SK-N-SH treated with all-trans-retinoic acid at 6 μM for 48 hours (cell line): ENCODE measurements around the gene PLPPR4.

Experiments used
- ATAC-seq: fragments of 200-7000 bp; cut with Tn5 transposase; 3 replicates; pipeline ENCODE4 v1.9.1; 2020; ENCODE audit warnings: mild to moderate bottlenecking, moderate library complexity
- ARNTL ChIP-seq: fragments of 450-650 bp; formaldehyde crosslinking; IDR thresholded peaks from 2 replicates; pipeline ENCODE4 v1.5.0; 2020; ENCODE audit warnings: low read depth, mild to moderate bottlenecking, moderate library complexity, borderline replicate concordance
- BACH2 ChIP-seq: fragments of 250-450 bp; sonication (Bioruptor Pico); IDR thresholded peaks from 2 replicates; pipeline ENCODE4 v1.9.0; 2021; ENCODE audit warnings: mild to moderate bottlenecking, borderline replicate concordance
- CREB5 ChIP-seq: fragments of 250-450 bp; sonication (Bioruptor Pico); IDR thresholded peaks from 2 replicates; pipeline ENCODE4 v1.5.1; 2020; ENCODE audit warnings: low read depth, mild to moderate bottlenecking, moderate library complexity
- CSDC2 ChIP-seq: fragments of 250-450 bp; sonication (Bioruptor Pico); IDR thresholded peaks from 2 replicates; pipeline ENCODE4 v1.5.0; 2020; ENCODE audit warnings: mild to moderate bottlenecking, moderate library complexity
- CSRNP3 ChIP-seq: fragments of 250-450 bp; sonication (Bioruptor Pico); IDR thresholded peaks from 2 replicates; pipeline ENCODE4 v1.5.1; 2021; ENCODE audit warnings: mild to moderate bottlenecking, moderate library complexity
- ESRRG ChIP-seq: fragments of 250-450 bp; sonication (Bioruptor Pico); IDR thresholded peaks from 2 replicates; pipeline ENCODE4 v1.6.1; 2021; ENCODE audit warnings: mild to moderate bottlenecking
- GLIS3 ChIP-seq: fragments of 250-450 bp; sonication (Bioruptor Pico); IDR thresholded peaks from 2 replicates; pipeline ENCODE4 v1.5.0; 2020; ENCODE audit warnings: mild to moderate bottlenecking, moderate library complexity
- ISL1 ChIP-seq: fragments of 250-450 bp; sonication (Bioruptor Pico); IDR thresholded peaks from 2 replicates; pipeline ENCODE4 v2.1.2; 2022; ENCODE audit warnings: mild to moderate bottlenecking, moderate library complexity
- OSR1 ChIP-seq: fragments of 250-450 bp; sonication (Bioruptor Pico); IDR thresholded peaks from 2 replicates; pipeline ENCODE4 v1.8.0; 2022; ENCODE audit warnings: moderate library complexity, mild to moderate bottlenecking, inconsistent platforms
- PATZ1 ChIP-seq: fragments of 250-450 bp; sonication (Bioruptor Pico); IDR thresholded peaks from 2 replicates; pipeline ENCODE4 v1.8.0; 2020; ENCODE audit warnings: mild to moderate bottlenecking, moderate library complexity, borderline replicate concordance
- POU6F1 ChIP-seq: fragments of 250-450 bp; sonication (Bioruptor Pico); IDR thresholded peaks from 2 replicates; pipeline ENCODE4 v1.8.0; 2021; ENCODE audit warnings: low read depth, mild to moderate bottlenecking, moderate library complexity, borderline replicate concordance
- PPARA ChIP-seq: fragments of 250-450 bp; sonication (Bioruptor Pico); IDR thresholded peaks from 2 replicates; pipeline ENCODE4 v1.5.0; 2020; ENCODE audit warnings: mild to moderate bottlenecking, borderline replicate concordance
- RARB ChIP-seq: fragments of 250-450 bp; sonication (Bioruptor Pico); IDR thresholded peaks from 2 replicates; pipeline ENCODE4 v1.8.0; 2021; ENCODE audit warnings: mild to moderate bottlenecking, moderate library complexity
- SNAI2 ChIP-seq: fragments of 250-450 bp; sonication (Bioruptor Pico); IDR thresholded peaks from 2 replicates; pipeline ENCODE4 v1.5.0; 2020; ENCODE audit warnings: mild to moderate bottlenecking, moderate library complexity
- TCF4 ChIP-seq: fragments of 250-450 bp; sonication (Bioruptor Pico); IDR thresholded peaks from 2 replicates; pipeline ENCODE4 v1.8.0; 2021; ENCODE audit warnings: mild to moderate bottlenecking, moderate library complexity, borderline replicate concordance
- TOX ChIP-seq: fragments of 250-450 bp; sonication (Bioruptor Pico); IDR thresholded peaks from 2 replicates; pipeline ENCODE4 v1.8.0; 2021; ENCODE audit warnings: mild to moderate bottlenecking, moderate library complexity, borderline replicate concordance
- TSHZ2 ChIP-seq: fragments of 250-450 bp; sonication (Bioruptor Pico); IDR thresholded peaks from 2 replicates; pipeline ENCODE4 v1.5.0; 2020; ENCODE audit warnings: mild to moderate bottlenecking, moderate library complexity
- ZC3H10 ChIP-seq: fragments of 250-450 bp; sonication (Bioruptor Pico); IDR thresholded peaks from 2 replicates; pipeline ENCODE4 v1.5.1; 2021; ENCODE audit warnings: mild to moderate bottlenecking, moderate library complexity
- ZFP3 ChIP-seq: fragments of 250-450 bp; sonication (Bioruptor Pico); IDR thresholded peaks from 2 replicates; pipeline ENCODE4 v1.5.0; 2020; ENCODE audit warnings: mild to moderate bottlenecking, moderate library complexity
- ZFP30 ChIP-seq: fragments of 450-650 bp; formaldehyde crosslinking; IDR thresholded peaks from 2 replicates; pipeline ENCODE4 v1.5.0; 2022; ENCODE audit warnings: mild to moderate bottlenecking, moderate library complexity
- ZNF565 ChIP-seq: fragments of 450-650 bp; formaldehyde crosslinking; conservative IDR thresholded peaks from 2 replicates; pipeline ENCODE4 v1.5.0; 2020; ENCODE audit warnings: low read depth, mild to moderate bottlenecking, moderate library complexity
- ZNF70 ChIP-seq: fragments of 450-650 bp; formaldehyde crosslinking; IDR thresholded peaks from 2 replicates; pipeline ENCODE4 v1.5.0; 2020; ENCODE audit warnings: mild to moderate bottlenecking, moderate library complexity
- ZNF8 ChIP-seq: fragments of 450-650 bp; formaldehyde crosslinking; IDR thresholded peaks from 2 replicates; pipeline ENCODE4 v1.5.0; 2020; ENCODE audit warnings: mild to moderate bottlenecking, moderate library complexity

The PLPPR4 gene

GRCh38 chr1:99348397-99349132 lies 84.3 kb downstream of the PLPPR4 start:
- no peak for ATAC-seq

GRCh38 chr1:99352821-99353220 lies 88.5 kb downstream of the PLPPR4 start:
- no peak for TF ChIP-seq PATZ1
- no peak for TF ChIP-seq TOX (CRISPR knock-in tag)
- TF ChIP-seq ZFP3 (CRISPR knock-in tag) = no peak
- TF ChIP-seq TSHZ2 (CRISPR knock-in tag) = no peak
- TF ChIP-seq POU6F1 (CRISPR knock-in tag) = no peak
- no peak for TF ChIP-seq BACH2 (CRISPR knock-in tag)
- no peak for TF ChIP-seq PPARA (CRISPR knock-in tag)
- no peak for TF ChIP-seq RARB (CRISPR knock-in tag)
- no peak for TF ChIP-seq ZNF70 (CRISPR knock-in tag)
- TF ChIP-seq TCF4 = no peak
- no peak for TF ChIP-seq GLIS3 (CRISPR knock-in tag)
- no peak for TF ChIP-seq ARNTL (CRISPR knock-in tag)
- no peak for TF ChIP-seq ISL1 (CRISPR knock-in tag)
- no peak for TF ChIP-seq ZFP30
- TF ChIP-seq ZC3H10 (CRISPR knock-in tag) = no peak
- TF ChIP-seq ZNF565 = no peak
- no peak for TF ChIP-seq ESRRG (CRISPR knock-in tag)
- TF ChIP-seq CREB5 (CRISPR knock-in tag) = no peak
- TF ChIP-seq CSRNP3 (CRISPR knock-in tag) = no peak
- ATAC-seq = no peak

More at GRCh38 chr1:99348397-99349132, 84.3 kb downstream of the PLPPR4 start:
- TF ChIP-seq CSDC2 (CRISPR knock-in tag) (no peak), TOX (CRISPR knock-in tag) (no peak)

- ATAC-seq = no peak
- TF ChIP-seq ESRRG (CRISPR knock-in tag) = no peak
- TF ChIP-seq ZFP3 (CRISPR knock-in tag) = no peak
- no peak for TF ChIP-seq ZNF70 (CRISPR knock-in tag)
- TF ChIP-seq ZNF8 (CRISPR knock-in tag) = no peak
- no peak for TF ChIP-seq ZC3H10 (CRISPR knock-in tag)
- no peak for TF ChIP-seq ARNTL (CRISPR knock-in tag)
- TF ChIP-seq RARB (CRISPR knock-in tag) = no peak
- TF ChIP-seq POU6F1 (CRISPR knock-in tag) = no peak
- no peak for TF ChIP-seq PATZ1
- TF ChIP-seq ISL1 (CRISPR knock-in tag) = no peak
- no peak for TF ChIP-seq CSRNP3 (CRISPR knock-in tag)
- TF ChIP-seq PPARA (CRISPR knock-in tag) = no peak
- no peak for TF ChIP-seq OSR1
- TF ChIP-seq SNAI2 (CRISPR knock-in tag) = no peak
- no peak for TF ChIP-seq TOX (CRISPR knock-in tag)
Observed at GRCh38 chr1:99358770-99359169, 94.5 kb downstream of the PLPPR4 start.
